GM06990 (cell line): ENCODE measurements around the gene MORC2.

Experiments
- DNase-seq: peaks from one replicate; pipeline ENCODE4 v3.0.0-alpha.2; 2011; ENCODE audit not compliant: insufficient read length; ENCODE audit errors: extremely low read depth
- H3K27me3 ChIP-seq: replicated peaks from 2 replicates; pipeline ENCODE4 v1.6.0; 2011; ENCODE audit warnings: low read length; ENCODE audit not compliant: control insufficient read depth, insufficient read depth
- H3K36me3 ChIP-seq: 2 replicates; pipeline ENCODE4 v1.5.1; 2011; ENCODE audit warnings: low read length; ENCODE audit not compliant: control insufficient read depth, insufficient read depth
- H3K4me3 ChIP-seq: replicated peaks from 2 replicates; pipeline ENCODE4 v1.5.1; 2011; ENCODE audit warnings: low read depth, mild to moderate bottlenecking, control low read depth, low read length
- CTCF ChIP-seq: IDR thresholded peaks from 2 replicates; pipeline ENCODE4 v1.5.1; 2011; ENCODE audit warnings: low read length, control low read depth, mild to moderate bottlenecking, inconsistent platforms; ENCODE audit not compliant: insufficient read depth, poor library complexity, severe bottlenecking

The MORC2 gene

GRCh38 chr22:30944986-30945385 is 23.6 kb downstream of the MORC2 start:
- Histone ChIP-seq H3K27me3 (no peaks in the 10 kb centered on the region), H3K4me3 (no peak overlapping the region), H3K36me3 (peaks cover 25% of the 10 kb centered on the region)
- TF ChIP-seq CTCF, result no peak
- no peak for DNase-seq

- H3K36me3 ChIP-seq, result peaks cover 28% of the 10 kb centered on the region
- no peaks in the 10 kb centered on the region for H3K27me3 ChIP-seq
- H3K4me3 ChIP-seq, result no peak overlapping the region
- DNase-seq, result no peak
- no peak for TF ChIP-seq CTCF
These were observed 25.2 kb downstream of the MORC2 start for GRCh38 chr22:30943368-30943767.

- no peak for DNase-seq
- Histone ChIP-seq H3K27me3 (no peaks in the 10 kb centered on the region), H3K4me3 (no peak overlapping the region), H3K36me3 (peaks cover 33% of the 10 kb centered on the region)
- TF ChIP-seq CTCF, result no peak
These were observed 27.2 kb downstream of the MORC2 start for GRCh38 chr22:30941363-30941740.

- no peak for DNase-seq
- TF ChIP-seq CTCF, result no peak
- no peaks in the 10 kb centered on the region for H3K27me3 ChIP-seq
- H3K4me3 ChIP-seq, result no peak overlapping the region
- peaks cover 35% of the 10 kb centered on the region for H3K36me3 ChIP-seq
These were observed 27.8 kb downstream of the MORC2 start for GRCh38 chr22:30940685-30941362.

GRCh38 chr22:30934053-30934452 is 34.5 kb downstream of the MORC2 start:
- no peak for TF ChIP-seq CTCF
- no peak for DNase-seq
- Histone ChIP-seq H3K27me3 (no peaks in the 10 kb centered on the region), H3K36me3 (peaks cover 49% of the 10 kb centered on the region), H3K4me3 (no peak overlapping the region)

GRCh38 chr22:30933457-30933856 is 35.1 kb downstream of the MORC2 start:
- no peak for TF ChIP-seq CTCF
- Histone ChIP-seq H3K36me3 (peaks cover 47% of the 10 kb centered on the region), H3K27me3 (no peaks in the 10 kb centered on the region), H3K4me3 (no peak overlapping the region)
- no peak for DNase-seq
